Hepatocyte (in vitro differentiated cells): ENCODE data around the gene BEX3.

Experiments
- EZH2phosphoT487 ChIP-seq: fragments of 200-600 bp; sonication (generic); IDR thresholded peaks from one replicate; pipeline ENCODE4 v1.6.1; 2018; ENCODE audit warnings: antibody characterized with exemption, mild to moderate bottlenecking, low read depth, moderate library complexity; ENCODE audit not compliant: unreplicated experiment, severe bottlenecking
- TF ChIP-seq, protein P1 (sequence below): fragments of 200-600 bp; sonication (generic); IDR thresholded peaks from 2 replicates; pipeline ENCODE4 v1.5.1; 2016; ENCODE audit warnings: antibody characterized with exemption, mild to moderate bottlenecking; ENCODE audit not compliant: poor library complexity

DNA sequence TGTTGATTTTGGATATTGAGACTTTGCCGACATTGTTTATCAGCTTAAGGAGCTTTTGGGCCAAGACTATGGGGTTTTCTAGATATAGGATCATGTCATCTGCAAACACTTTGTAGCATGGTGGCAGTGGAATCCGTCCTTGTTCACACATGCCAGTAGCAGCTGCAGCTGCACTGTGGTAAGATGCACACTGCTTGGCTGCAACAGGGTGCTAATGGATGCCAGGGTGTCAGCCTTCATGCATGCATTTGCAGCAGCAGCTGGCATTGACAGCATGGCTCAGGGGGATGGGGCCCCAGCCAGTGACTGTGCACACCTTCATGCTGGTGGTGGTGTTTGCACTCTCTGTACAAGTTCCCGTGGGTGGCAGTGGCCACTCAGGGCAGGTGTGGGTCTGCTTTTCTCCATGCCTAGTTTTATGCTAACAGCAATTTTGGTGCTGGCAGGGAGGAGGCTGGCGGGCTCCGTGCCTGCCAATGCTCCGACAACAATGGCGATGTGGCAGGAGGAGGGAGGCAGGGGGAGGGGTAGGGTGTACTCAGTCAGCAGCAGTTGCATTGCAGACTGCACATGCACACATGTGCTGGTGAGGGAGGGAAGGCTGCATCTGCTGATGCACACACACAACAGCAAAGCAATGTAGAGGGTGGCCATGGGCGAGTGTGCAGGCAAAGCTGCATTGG is 37.5 kb downstream of the BEX3 start:
- TF ChIP-seq, protein P1, sequence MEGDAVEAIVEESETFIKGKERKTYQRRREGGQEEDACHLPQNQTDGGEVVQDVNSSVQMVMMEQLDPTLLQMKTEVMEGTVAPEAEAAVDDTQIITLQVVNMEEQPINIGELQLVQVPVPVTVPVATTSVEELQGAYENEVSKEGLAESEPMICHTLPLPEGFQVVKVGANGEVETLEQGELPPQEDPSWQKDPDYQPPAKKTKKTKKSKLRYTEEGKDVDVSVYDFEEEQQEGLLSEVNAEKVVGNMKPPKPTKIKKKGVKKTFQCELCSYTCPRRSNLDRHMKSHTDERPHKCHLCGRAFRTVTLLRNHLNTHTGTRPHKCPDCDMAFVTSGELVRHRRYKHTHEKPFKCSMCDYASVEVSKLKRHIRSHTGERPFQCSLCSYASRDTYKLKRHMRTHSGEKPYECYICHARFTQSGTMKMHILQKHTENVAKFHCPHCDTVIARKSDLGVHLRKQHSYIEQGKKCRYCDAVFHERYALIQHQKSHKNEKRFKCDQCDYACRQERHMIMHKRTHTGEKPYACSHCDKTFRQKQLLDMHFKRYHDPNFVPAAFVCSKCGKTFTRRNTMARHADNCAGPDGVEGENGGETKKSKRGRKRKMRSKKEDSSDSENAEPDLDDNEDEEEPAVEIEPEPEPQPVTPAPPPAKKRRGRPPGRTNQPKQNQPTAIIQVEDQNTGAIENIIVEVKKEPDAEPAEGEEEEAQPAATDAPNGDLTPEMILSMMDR, result no peak
- no peak for TF ChIP-seq EZH2phosphoT487
